ENCODE results near the gene PHF21B. TPM values are rescaled to one million over a fixed set of nuclear protein-coding genes. Genes with fewer than 3 reads are reported as not detected.

Gene PHF21B
- total and polyA plus RNA-seq, 2 donors (not counting 3 experiments of a cell fraction or from before 2014, with no cell fraction given) = not detected

GRCh38 chr22:44838316-44839016 lies 171.3 kb downstream of the PHF21B start:
- DNase-seq (ENCODE audit: low read depth, low spot score) (no peak), FAIRE-seq (no peak)
- H3K4me1 ChIP-seq (ENCODE audit: control insufficient read depth, extremely low read depth, insufficient read depth, low read length) = no peaks in the 10 kb centered on the region
- H4K20me1 ChIP-seq (replicated peaks; ENCODE audit: control insufficient read depth, extremely low read depth, insufficient read depth, low read length) = no peaks in the 10 kb centered on the region
- no peak overlapping the region for H3K9ac ChIP-seq (replicated peaks; ENCODE audit: extremely low read depth, insufficient read depth, low read length)
- dilution Hi-C loops (cut with MboI; ENCODE audit: extremely low pct_ligation_motif_present, low sequenced_read_pairs) (no loop called here), intact Hi-C loops (cut with micrococcal nuclease) (no loop called here)
- no peaks in the 10 kb centered on the region for H3K9me3 ChIP-seq (replicated peaks; ENCODE audit: control insufficient read depth, insufficient read depth, low read length)
- H3K36me3 ChIP-seq (ENCODE audit: control insufficient read depth in 2 of 2, extremely low read depth in 1 of 2, insufficient read depth in 2 of 2, low read length in 2 of 2) = no peaks in the 10 kb centered on the region
- H3K9me1 ChIP-seq (replicated peaks; ENCODE audit: control insufficient read depth, extremely low read depth, insufficient read depth, low read length) = no peaks in the 10 kb centered on the region
- H2AFZ ChIP-seq (ENCODE audit: low read depth, low read length) = no peak overlapping the region
- TF ChIP-seq MAX (IDR thresholded peaks at IDR 0.05; ENCODE audit: insufficient read depth, insufficient read length) (no peak), FOS (IDR thresholded peaks at IDR 0.05; ENCODE audit: borderline replicate concordance, insufficient read depth, low read length) (no peak), GATA2 (IDR thresholded peaks at IDR 0.05; ENCODE audit: insufficient read depth, insufficient read length, low read depth, low read length) (no peak), JUN (IDR thresholded peaks at IDR 0.05; ENCODE audit: borderline replicate concordance, insufficient read depth, insufficient read length, low read depth) (no peak), MYC (IDR thresholded peaks at IDR 0.05; ENCODE audit: low read depth, low read length) (no peak), EZH2 (IDR thresholded peaks at IDR 0.05; ENCODE audit: borderline replicate concordance, low read depth, low read length, severe bottlenecking) (no peak), POLR2AphosphoS5 (IDR thresholded peaks at IDR 0.05; ENCODE audit: insufficient read depth, low read depth, low read length) (no peak), CTCF (IDR thresholded peaks at IDR 0.05; ENCODE audit: extremely low read depth in 1 of 2, insufficient read depth in 1 of 2, low read depth in 1 of 2, low read length in 2 of 2) (no peak)
- no peak overlapping the region for H3K27ac ChIP-seq (ENCODE audit: insufficient read depth, low read depth, low read length)
- no peaks in the 10 kb centered on the region for H3K79me2 ChIP-seq (ENCODE audit: control insufficient read depth, insufficient read depth, low read length)
- no peak overlapping the region for H3K4me2 ChIP-seq (ENCODE audit: insufficient read depth, low read length)
- ChIA-PET CTCF (no interaction called here), POLR2A (no interaction called here)
- no TSS peak for BruUV-seq (replicated peaks)
- H3K4me3 ChIP-seq (replicated peaks in 1 of 3; ENCODE audit: insufficient read depth in 1 of 3, low read depth in 1 of 3, low read length in 3 of 3) = no peak overlapping the region
- H3K27me3 ChIP-seq (ENCODE audit: control insufficient read depth in 2 of 2, insufficient read depth in 2 of 2, low read length in 2 of 2) = no peaks in the 10 kb centered on the region
